K562 (cell line): Measurements from ENCODE around the gene LRRK2. TPM values are rescaled to one million over a fixed set of nuclear protein-coding genes. Genes with fewer than 3 reads are reported as not detected.

ENCODE experiments used
- ATAC-seq: fragments of 200-7000 bp; cut with Tn5 transposase; 3 replicates; pipeline ENCODE4 v1.9.1; 2020; ENCODE audit warnings: moderate library complexity
- BruUV-seq: library from RNA; stranded (reverse); fragments of 400-500 nt; replicated peaks from 2 replicates; lab custom pipeline; 2021; lab: Mats Ljungman, UMichigan
- CTCF ChIA-PET: fragments of 300-600 bp; formaldehyde crosslinking; extraction: SDS; loops from one replicate; lab custom pipeline; 2021; ENCODE audit warnings: low intra/inter-chr PET ratio; lab: Yijun Ruan, JAX
- POLR2A ChIA-PET: fragments of 300-600, 350-650 bp; sonication (Branson Sonifier 250); formaldehyde crosslinking; extraction: SDS; loops from one replicate; lab custom pipeline; 2021; ENCODE audit warnings: antibody characterized with exemption, inconsistent platforms; lab: Yijun Ruan, JAX
- DNase-seq, 4 experiments: peaks; one replicate each; pipeline versions ENCODE4 v3.0.0 to v3.0.0-alpha.2; 2011 to 2018; ENCODE audit warnings: low spot score in 3 of 4, mixed read lengths in 3 of 4; ENCODE audit errors: extremely low read depth in 1 of 4
- FAIRE-seq: peaks from 2 replicates; lab custom pipeline; 2011; peaks lifted over from hg19 to GRCh38; lab: Jason Lieb, UNC
- H2AFZ ChIP-seq: 2 replicates; pipeline ENCODE4 v1.6.0; 2011; ENCODE audit warnings: low read depth, low read length, control low read depth, inconsistent platforms
- H3K27ac ChIP-seq: fragments of 200-600 bp; 3 replicates; pipeline ENCODE4 v1.8.0; 2011; ENCODE audit warnings: low read depth, mild to moderate bottlenecking, control low read depth, inconsistent platforms, low read length, moderate library complexity, mixed read lengths; ENCODE audit errors: extremely low read depth
- H3K27me3 ChIP-seq, 2 experiments: fragments of 300-600 bp in 1 of 2; 2 replicates in 1 of 2; 3 replicates in 1 of 2; pipeline versions ENCODE4 v1.6.0 to v1.8.0; 2011; ENCODE audit warnings: inconsistent platforms in 2 of 2, low read length in 2 of 2, mild to moderate bottlenecking in 1 of 2, mixed read lengths in 1 of 2, moderate library complexity in 1 of 2; ENCODE audit not compliant: control insufficient read depth in 2 of 2, insufficient read depth in 2 of 2
- H3K36me3 ChIP-seq: fragments of 300-600 bp; 3 replicates; pipeline ENCODE4 v1.8.0; 2011; ENCODE audit warnings: mild to moderate bottlenecking, low read length, inconsistent platforms; ENCODE audit not compliant: control insufficient read depth, insufficient read depth
- H3K4me1 ChIP-seq, 2 experiments: fragments of 200-600 bp in 1 of 2; replicated peaks in 1 of 2; 2 replicates in 1 of 2; 3 replicates in 1 of 2; pipeline versions ENCODE4 v1.5.1 to v1.8.0; 2011; ENCODE audit warnings: inconsistent platforms in 2 of 2, low read length in 2 of 2, mild to moderate bottlenecking in 1 of 2, mixed read lengths in 1 of 2, moderate library complexity in 1 of 2; ENCODE audit not compliant: control insufficient read depth in 2 of 2, insufficient read depth in 2 of 2
- H3K4me2 ChIP-seq: 2 replicates; pipeline ENCODE4 v1.6.1; 2011; ENCODE audit warnings: low read length, control low read depth, inconsistent platforms, mixed read lengths; ENCODE audit not compliant: insufficient read depth
- H3K4me3 ChIP-seq: fragments of 200-600 bp; sonication (generic), shearing (Covaris generic); 2 replicates; pipeline ENCODE4 v1.5.1; 2016; ENCODE audit warnings: control low read depth, inconsistent platforms
- H3K79me2 ChIP-seq: fragments of 200-600 bp; 3 replicates; pipeline ENCODE4 v1.8.0; 2011; ENCODE audit warnings: low read length, inconsistent platforms; ENCODE audit not compliant: control insufficient read depth, insufficient read depth
- H3K9ac ChIP-seq, 2 experiments: 2 replicates each; pipeline versions ENCODE4 v1.6.0 to v1.6.1; 2011; ENCODE audit warnings: low read depth in 2 of 2, low read length in 2 of 2, control low read depth in 1 of 2, inconsistent platforms in 1 of 2, mild to moderate bottlenecking in 1 of 2, mixed read lengths in 1 of 2; ENCODE audit not compliant: insufficient read depth in 1 of 2
- H3K9me1 ChIP-seq: one replicate; pipeline ENCODE4 v1.6.0; 2011; ENCODE audit warnings: inconsistent platforms, mild to moderate bottlenecking, low read length, moderate library complexity; ENCODE audit not compliant: control insufficient read depth, insufficient read depth
- H3K9me3 ChIP-seq: replicated peaks from 2 replicates; pipeline ENCODE4 v1.5.1; 2011; ENCODE audit warnings: low read depth, low read length, inconsistent platforms; ENCODE audit not compliant: control insufficient read depth, insufficient read depth
- H4K20me1 ChIP-seq: replicated peaks from 2 replicates; pipeline ENCODE4 v1.6.1; 2011; ENCODE audit warnings: low read length, inconsistent platforms, mixed read lengths; ENCODE audit not compliant: control insufficient read depth, insufficient read depth
- ESRRB ChIP-seq: fragments of 250-450 bp; sonication (Bioruptor Pico); IDR thresholded peaks from 2 replicates; pipeline ENCODE4 v1.5.0; 2020; ENCODE audit warnings: mild to moderate bottlenecking, moderate library complexity, borderline replicate concordance
- FOXA1 ChIP-seq: fragments of 450-650 bp; IDR thresholded peaks from 2 replicates; pipeline ENCODE4 v1.6.1; 2016; ENCODE audit warnings: mild to moderate bottlenecking, borderline replicate concordance
- FOXP1 ChIP-seq: sonication (generic); formaldehyde crosslinking; IDR thresholded peaks from 2 replicates; pipeline ENCODE4 v1.8.0; 2022; ENCODE audit warnings: mild to moderate bottlenecking, missing genetic modification reagents
- HDAC2 ChIP-seq: fragments of 450-650 bp; IDR thresholded peaks from 2 replicates; pipeline ENCODE4 v1.6.1; 2016; ENCODE audit warnings: mild to moderate bottlenecking
- IRF1 ChIP-seq: sonication (generic); formaldehyde crosslinking; IDR thresholded peaks from 2 replicates; pipeline ENCODE4 v1.8.0; 2022; ENCODE audit warnings: missing genetic modification reagents, mild to moderate bottlenecking, borderline replicate concordance
- KAT2B ChIP-seq: IDR thresholded peaks from one replicate; pipeline ENCODE4 v1.6.1; 2012; ENCODE audit warnings: low read depth, mild to moderate bottlenecking, control low read depth, inconsistent platforms, low read length, moderate library complexity
- KDM4B ChIP-seq, 2 experiments: fragments of 450-650 bp in 1 of 2; sonication (generic) in 1 of 2; IDR thresholded peaks; 2 replicates each; pipeline ENCODE4 v1.6.1; 2016 to 2017; ENCODE audit warnings: borderline replicate concordance in 2 of 2, antibody characterized with exemption in 1 of 2, low read depth in 1 of 2, mild to moderate bottlenecking in 1 of 2
- SMAD3 ChIP-seq: fragments of 450-650 bp; formaldehyde crosslinking; conservative IDR thresholded peaks from 2 replicates; pipeline ENCODE4 v1.4.0; 2020; ENCODE audit warnings: mild to moderate bottlenecking
- SREBF2 ChIP-seq: sonication (generic); formaldehyde crosslinking; IDR thresholded peaks from 2 replicates; pipeline ENCODE4 v1.4.0; 2020; ENCODE audit warnings: mild to moderate bottlenecking, missing genetic modification reagents
- TRIM24 ChIP-seq, 2 experiments: fragments of 450-650 bp; IDR thresholded peaks; 2 replicates each; pipeline ENCODE4 v1.6.1; 2016
- ZBTB33 ChIP-seq: sonication (generic); formaldehyde crosslinking; IDR thresholded peaks from 2 replicates; pipeline ENCODE4 v1.8.1; 2023; ENCODE audit warnings: mild to moderate bottlenecking, missing genetic modification reagents
- ZC3H4 ChIP-seq: sonication (generic); formaldehyde crosslinking; IDR thresholded peaks from 2 replicates; pipeline ENCODE4 v1.9.0; 2021; ENCODE audit warnings: missing genetic modification reagents, borderline replicate concordance
- ZNF253 ChIP-seq: fragments of 250-450 bp; sonication (Bioruptor Pico); conservative IDR thresholded peaks from 2 replicates; pipeline ENCODE4 v1.6.1; 2021; ENCODE audit warnings: mild to moderate bottlenecking
- ZNF354B ChIP-seq: fragments of 250-450 bp; sonication (Bioruptor Pico); IDR thresholded peaks from 2 replicates; pipeline ENCODE4 v1.4.0; 2020
- ZNF780A ChIP-seq: fragments of 250-450 bp; sonication (Bioruptor Pico); IDR thresholded peaks from 2 replicates; pipeline ENCODE4 v1.5.0; 2021; ENCODE audit warnings: mild to moderate bottlenecking
- ZNF79 ChIP-seq: fragments of 250-450 bp; sonication (Bioruptor Pico); IDR thresholded peaks from 2 replicates; pipeline ENCODE4 v1.4.0; 2020; ENCODE audit warnings: low read depth, mild to moderate bottlenecking, moderate library complexity
- WGBS: fragments of 100-300 bp; shearing (Covaris generic); methylation state at CpG from one replicate; pipeline ENCODE4 v1.1.6; 2016; ENCODE audit warnings: low coverage, mixed read lengths; ENCODE audit not compliant: insufficient coverage; ENCODE audit errors: missing lambda C conversion rate; 5-methylcytosine and 5-hydroxymethylcytosine counted together
- in situ Hi-C: fragments of 300-500 bp; cut with MboI; formaldehyde crosslinking; loops from 4 replicates; pipeline ENCODE4 v1.15.0; 2018; ENCODE audit warnings: inconsistent platforms, mixed read lengths
- intact Hi-C: fragments of 100-400 bp; cut with micrococcal nuclease; formaldehyde crosslinking; loops from 2 replicates; pipeline ENCODE4 v1.14.2; 2022
- polyA plus RNA-seq, 8 experiments: library from polyadenylated mRNA; depleted of rRNA in 4 of 8; stranded (reverse) in 5 of 8; unstranded in 3 of 8; fragments of >200 nt; fragmentation: Nextera tagmentation in 2 of 8; fragmentation: Illumina TruSeq in 1 of 8; extraction: Ambion mirVana in 2 of 8; extraction: Trizol in 1 of 8; gene quantifications; 2 replicates each; pipeline versions ENCODE4 v1.2.1 to v1.2.3, GENCODE V29; 2011 to 2014; ENCODE audit warnings: inconsistent platforms in 1 of 8, missing spikeins in 1 of 8
- total RNA-seq, 7 experiments: library from RNA; depleted of rRNA in 6 of 7; stranded (reverse); fragments of >200 nt in 6 of 7; fragmentation: Illumina TruSeq in 2 of 7; extraction: Trizol in 2 of 7; gene quantifications; 2 replicates each; pipeline versions ENCODE4 v1.2.1 to v1.2.3, GENCODE V29; 2011 to 2021; ENCODE audit warnings: low replicate concordance in 1 of 7
- TF ChIP-seq, protein P1 (sequence below): fragments of 450-650 bp; IDR thresholded peaks from 2 replicates; pipeline ENCODE4 v1.6.1; 2018; ENCODE audit not compliant: partially characterized antibody

LRRK2 gene
- total and polyA plus RNA-seq, 9 of the 15 experiments (the other 6 are each of a cell fraction or from before 2014, with no cell fraction given) = 0.03 to 0.89 (median 0.31) TPM

- no TSS peak for BruUV-seq
- Histone ChIP-seq H3K27ac (no peak overlapping the region), H3K9me3 (no peaks in the 10 kb centered on the region), H3K27me3 (no peaks in the 10 kb centered on the region), H3K36me3 (no peaks in the 10 kb centered on the region), H3K4me2 (no peak overlapping the region), H3K9me1 (no peaks in the 10 kb centered on the region), H3K4me1 (no peaks in the 10 kb centered on the region), H3K4me3 (no peak overlapping the region), H3K9ac (no peak overlapping the region), H3K79me2 (no peaks in the 10 kb centered on the region), H2AFZ (no peak overlapping the region), H4K20me1 (no peaks in the 10 kb centered on the region)
- TF ChIP-seq, protein P1, sequence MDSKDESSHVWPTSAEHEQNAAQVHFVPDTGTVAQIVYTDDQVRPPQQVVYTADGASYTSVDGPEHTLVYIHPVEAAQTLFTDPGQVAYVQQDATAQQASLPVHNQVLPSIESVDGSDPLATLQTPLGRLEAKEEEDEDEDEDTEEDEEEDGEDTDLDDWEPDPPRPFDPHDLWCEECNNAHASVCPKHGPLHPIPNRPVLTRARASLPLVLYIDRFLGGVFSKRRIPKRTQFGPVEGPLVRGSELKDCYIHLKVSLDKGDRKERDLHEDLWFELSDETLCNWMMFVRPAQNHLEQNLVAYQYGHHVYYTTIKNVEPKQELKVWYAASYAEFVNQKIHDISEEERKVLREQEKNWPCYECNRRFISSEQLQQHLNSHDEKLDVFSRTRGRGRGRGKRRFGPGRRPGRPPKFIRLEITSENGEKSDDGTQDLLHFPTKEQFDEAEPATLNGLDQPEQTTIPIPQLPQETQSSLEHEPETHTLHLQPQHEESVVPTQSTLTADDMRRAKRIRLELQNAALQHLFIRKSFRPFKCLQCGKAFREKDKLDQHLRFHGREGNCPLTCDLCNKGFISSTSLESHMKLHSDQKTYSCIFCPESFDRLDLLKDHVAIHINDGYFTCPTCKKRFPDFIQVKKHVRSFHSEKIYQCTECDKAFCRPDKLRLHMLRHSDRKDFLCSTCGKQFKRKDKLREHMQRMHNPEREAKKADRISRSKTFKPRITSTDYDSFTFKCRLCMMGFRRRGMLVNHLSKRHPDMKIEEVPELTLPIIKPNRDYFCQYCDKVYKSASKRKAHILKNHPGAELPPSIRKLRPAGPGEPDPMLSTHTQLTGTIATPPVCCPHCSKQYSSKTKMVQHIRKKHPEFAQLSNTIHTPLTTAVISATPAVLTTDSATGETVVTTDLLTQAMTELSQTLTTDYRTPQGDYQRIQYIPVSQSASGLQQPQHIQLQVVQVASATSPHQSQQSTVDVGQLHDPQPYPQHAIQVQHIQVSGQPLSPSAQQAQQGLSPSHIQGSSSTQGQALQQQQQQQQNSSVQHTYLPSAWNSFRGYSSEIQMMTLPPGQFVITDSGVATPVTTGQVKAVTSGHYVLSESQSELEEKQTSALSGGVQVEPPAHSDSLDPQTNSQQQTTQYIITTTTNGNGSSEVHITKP = no peak
- no peak for TF ChIP-seq HDAC2
- TF ChIP-seq ZNF780A (CRISPR knock-in tag) = no peak
- TF ChIP-seq IRF1 (CRISPR knock-in tag) = no peak
- no peak for TF ChIP-seq ZC3H4 (CRISPR knock-in tag)
- no peak for TF ChIP-seq ZNF253 (CRISPR knock-in tag)
- no peak for TF ChIP-seq FOXP1 (CRISPR knock-in tag)
- no peak for TF ChIP-seq ESRRB (CRISPR knock-in tag)
- TF ChIP-seq SMAD3 (CRISPR knock-in tag) = no peak
- no peak for TF ChIP-seq KDM4B (IDR thresholded peaks at IDR 0.05; ENCODE audit: borderline replicate concordance in 2 of 2, low read depth in 1 of 2)
- no peak for TF ChIP-seq ZBTB33 (CRISPR knock-in tag)
- TF ChIP-seq KAT2B = no peak
- no peak for TF ChIP-seq TRIM24 (IDR thresholded peaks at IDR 0.05)
- no peak for TF ChIP-seq ZNF354B (CRISPR knock-in tag)
- TF ChIP-seq SREBF2 = no peak
- TF ChIP-seq ZNF79 (CRISPR knock-in tag) = no peak
- TF ChIP-seq FOXA1 = no peak
- WGBS = 4% methylated on average over 5 of the region's 5 CpGs
- CTCF ChIA-PET = interaction anchor here (0.6 kb wide), 1 partner anchor 69 kb away, joined by 3 read pairs; no protein-coding TSS in a partner anchor
- no peak for FAIRE-seq
- in situ Hi-C loops (no loop called here), intact Hi-C loops (no loop called here)
- POLR2A ChIA-PET = no interaction called here
- DNase-seq = no peak
- ATAC-seq = no peak
Measured at GRCh38 chr12:40238979-40239378, 14.2 kb downstream of the LRRK2 start.
